ENCODE data around the gene NAGK. TPM values are rescaled to one million over a fixed set of nuclear protein-coding genes. Genes with fewer than 3 reads are reported as not detected.
"Not testable (repeated sequence)": the region's sequence is repeated elsewhere in the genome, so short reads cannot be mapped to it uniquely, and the experiment has no call there.

Gene NAGK
- 10 to 100 TPM; 54.6 to 78.4 TPM for total RNA-seq

DNA sequence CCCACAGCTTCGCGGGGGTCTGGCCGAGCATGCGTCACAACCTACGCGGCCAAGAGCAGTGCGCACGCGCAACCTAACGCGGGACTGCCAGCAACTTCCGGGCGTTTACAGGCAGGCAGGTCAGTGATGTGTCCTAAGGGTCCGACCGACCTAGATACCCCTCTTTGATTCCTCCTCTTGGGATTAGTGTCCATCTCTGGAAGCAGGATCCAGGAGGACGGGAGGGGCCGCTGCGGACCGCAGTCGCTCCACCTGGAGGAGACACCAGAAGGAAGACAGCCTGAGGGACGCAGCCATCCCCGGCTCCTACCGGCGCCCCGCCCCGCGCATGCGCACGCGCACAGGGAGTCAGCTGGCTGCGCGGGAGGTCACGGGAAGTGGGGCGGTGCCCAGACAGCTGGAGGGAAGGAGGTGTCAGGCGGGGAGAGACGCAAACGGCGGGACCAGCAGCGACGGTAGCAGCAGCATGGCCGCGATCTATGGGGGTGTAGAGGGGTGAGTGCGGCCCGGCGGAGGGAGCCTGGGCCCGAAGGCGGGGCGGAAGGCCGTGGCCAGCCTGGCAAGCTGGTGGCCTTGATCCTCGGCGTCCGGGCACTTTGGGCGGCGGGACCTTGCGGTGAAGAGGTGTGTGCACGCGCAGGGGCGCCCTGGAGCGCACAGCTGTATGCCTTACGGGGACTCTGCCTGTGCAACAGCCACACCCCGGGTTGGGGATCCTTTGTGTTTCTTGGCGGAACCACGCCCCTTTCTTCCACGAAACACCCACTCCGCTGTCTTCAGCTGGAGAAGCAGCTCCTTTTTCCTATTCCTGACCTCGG lies at the start of gene NAGK:
Gene NAGK, plus strand, starts transcription at position 431 of the 818 bp plus-strand sequence. Its CDS starts 36 bp downstream, at position 467.
- Mint-ChIP-seq H3K4me1 (peaks cover 49% of the 10 kb centered on the region), H3K9me3 (ENCODE audit: low read depth) (no peaks in the 10 kb centered on the region), H3K27me3 (peaks cover 2% of the 10 kb centered on the region), H3K27ac (peak within 1 kb of the TSS; percentile 95), H3K4me3 (peak within 1 kb of the TSS; percentile 98), H3K36me3 (peaks cover 4% of the 10 kb centered on the region)
- DNase-seq (peak; percentile 98), ATAC-seq (peak; percentile 92)
- CTCF ChIA-PET, result interaction anchor here (0.8 to 2.1 kb wide), 15 partner anchors 9 to 159 kb away, joined by 3 to 8 read pairs (median 3); partner anchors contain the start of genes MPHOSPH10 and PAIP2B

DNA sequence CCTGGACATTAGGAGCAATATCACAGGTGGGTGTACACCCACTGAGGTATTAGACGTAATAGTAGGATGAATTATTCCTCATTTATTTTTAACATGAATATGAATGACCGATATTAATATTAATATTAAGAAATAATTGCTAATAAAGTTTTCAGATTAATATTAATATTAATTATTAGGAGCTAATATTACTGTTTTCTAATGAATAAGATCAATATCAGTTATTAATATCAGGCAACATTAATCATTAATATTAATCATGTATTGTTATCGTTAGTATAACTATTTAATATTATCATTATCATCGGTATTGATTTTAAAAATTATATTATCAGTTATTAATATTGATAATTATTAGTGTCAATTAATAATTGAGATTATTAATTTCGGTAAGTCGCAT lies 48.5 kb upstream of the NAGK start:
- H3K36me3 Mint-ChIP-seq; H3K4me3 Mint-ChIP-seq; ATAC-seq; H3K27me3 Mint-ChIP-seq; H3K9me3 Mint-ChIP-seq (ENCODE audit: low read depth); DNase-seq; H3K27ac Mint-ChIP-seq: not testable (repeated sequence)
- peaks cover 11% of the 10 kb centered on the region for H3K4me1 Mint-ChIP-seq
- CTCF ChIA-PET, result interaction anchor here (0.7 to 1.6 kb wide), 2 partner anchors 17 to 19 kb away, joined by 4 to 6 read pairs; no protein-coding TSS in a partner anchor

DNA sequence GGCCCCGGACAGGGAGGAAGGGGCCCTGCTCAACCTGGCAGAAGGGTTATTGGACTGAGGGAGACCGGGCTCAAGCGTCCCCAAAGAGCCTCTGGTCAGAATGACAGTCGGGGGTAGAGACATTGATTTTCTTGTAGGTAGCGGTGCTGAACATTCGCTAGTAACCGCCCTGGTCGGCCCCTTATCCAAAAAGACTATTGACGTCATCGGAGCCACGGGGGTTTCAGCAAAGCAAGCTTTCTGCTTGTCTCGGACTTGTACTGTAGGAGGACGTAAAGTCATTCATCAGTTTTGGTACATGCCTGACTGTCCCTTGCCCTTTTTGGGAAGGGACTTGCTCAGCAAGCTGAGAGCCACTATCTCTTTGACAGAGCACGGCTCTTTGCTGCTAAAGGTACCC lies 47.1 kb upstream of the NAGK start:
- H3K36me3 Mint-ChIP-seq; H3K27me3 Mint-ChIP-seq; ATAC-seq; H3K9me3 Mint-ChIP-seq (ENCODE audit: low read depth); H3K4me3 Mint-ChIP-seq; DNase-seq; H3K27ac Mint-ChIP-seq: not testable (repeated sequence)
- peaks cover 11% of the 10 kb centered on the region for H3K4me1 Mint-ChIP-seq
- CTCF ChIA-PET, result interaction anchor here (1.6 kb wide), 1 partner anchor 19 kb away, joined by 4 read pairs; no protein-coding TSS in a partner anchor

DNA sequence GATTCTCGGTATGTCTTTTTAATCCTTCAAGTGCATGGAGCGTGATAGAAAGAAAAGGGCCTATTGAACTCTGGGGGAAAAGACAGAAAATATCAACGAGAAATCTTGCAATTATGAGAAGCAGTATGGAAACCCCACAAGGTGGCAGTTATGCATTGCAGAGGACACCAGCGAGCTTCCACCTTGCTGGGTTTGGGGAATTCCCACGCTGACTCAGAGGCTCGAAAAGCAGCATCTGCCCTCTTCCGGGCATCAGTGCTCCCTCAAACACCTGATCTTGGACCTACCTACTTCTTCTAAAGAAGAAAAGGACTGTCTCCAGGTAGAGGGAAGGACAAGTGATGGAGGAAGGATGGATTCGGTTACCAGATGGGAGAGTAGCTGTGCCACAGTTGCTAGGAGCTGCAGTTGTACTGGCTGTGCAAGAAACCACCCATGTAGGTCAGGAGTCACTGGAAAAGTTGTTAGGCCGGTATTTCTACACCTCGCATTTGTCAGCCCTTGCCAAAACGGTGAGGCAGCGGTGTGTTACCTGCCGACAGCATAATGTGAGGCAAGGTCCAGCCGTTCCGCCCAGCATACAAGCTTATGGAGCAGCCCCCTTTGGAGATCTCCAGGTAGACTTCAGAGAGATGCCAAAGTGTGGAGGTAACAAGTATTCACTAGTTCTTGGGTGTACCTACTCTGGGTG lies 44.8 kb upstream of the NAGK start:
- H3K4me1 Mint-ChIP-seq, result peaks cover 11% of the 10 kb centered on the region
- CTCF ChIA-PET, result interaction anchor here (1.2 to 1.4 kb wide), 4 partner anchors 22 to 131 kb away, joined by 3 to 5 read pairs (median 4); no protein-coding TSS in a partner anchor
- not testable (repeated sequence) for H3K36me3 Mint-ChIP-seq; H3K27ac Mint-ChIP-seq; H3K4me3 Mint-ChIP-seq; H3K27me3 Mint-ChIP-seq; ATAC-seq; H3K9me3 Mint-ChIP-seq (ENCODE audit: low read depth)
- DNase-seq, result peak; percentile 73

DNA sequence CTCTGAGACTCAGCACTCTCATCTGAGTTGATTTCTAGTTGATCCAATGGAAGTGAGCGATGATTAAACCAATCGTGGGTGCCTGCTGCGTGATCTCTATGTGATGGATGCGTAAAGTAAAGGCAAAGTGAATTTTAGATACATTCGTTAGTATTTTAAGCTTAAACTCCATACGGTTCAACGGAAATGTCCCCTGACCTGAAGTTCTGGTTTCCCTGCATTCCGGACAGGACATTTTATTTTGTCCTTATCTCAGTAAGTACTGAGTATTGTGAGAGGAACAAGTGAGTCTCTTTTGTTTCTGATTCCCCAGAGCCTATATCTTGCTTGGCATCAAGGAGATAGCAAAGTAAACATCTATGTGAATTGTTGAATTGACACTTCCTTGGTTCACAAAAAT lies 32.2 kb upstream of the NAGK start:
- CTCF ChIA-PET; ATAC-seq; H3K36me3 Mint-ChIP-seq; H3K27ac Mint-ChIP-seq; DNase-seq; H3K4me1 Mint-ChIP-seq; H3K4me3 Mint-ChIP-seq; H3K9me3 Mint-ChIP-seq (ENCODE audit: low read depth): not testable (repeated sequence)
- H3K27me3 Mint-ChIP-seq, result peaks cover 38% of the 10 kb centered on the region

DNA sequence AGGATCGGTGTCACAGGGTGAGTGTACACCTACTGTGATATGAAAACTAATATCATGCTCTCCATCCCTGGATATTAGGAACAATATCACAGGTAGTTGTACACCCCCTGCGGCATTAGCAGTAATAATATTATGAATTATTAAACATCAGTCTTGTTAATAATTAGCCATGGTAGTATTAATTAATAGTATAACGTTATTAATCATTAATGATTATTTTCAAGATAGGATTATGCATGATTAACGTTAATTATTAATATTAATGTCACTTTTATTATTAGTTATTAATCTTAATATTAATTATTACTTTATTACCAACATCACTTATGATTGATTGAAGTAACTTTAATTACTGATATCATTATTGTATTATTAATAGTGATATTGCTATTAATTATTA lies 26.2 kb upstream of the NAGK start:
- CTCF ChIA-PET, result no interaction called here
- H3K27ac Mint-ChIP-seq, result no peak overlapping the region
- H3K4me3 Mint-ChIP-seq, result no peak overlapping the region
- H3K9me3 Mint-ChIP-seq (ENCODE audit: low read depth), result no peaks in the 10 kb centered on the region
- H3K27me3 Mint-ChIP-seq, result peaks cover 12% of the 10 kb centered on the region
- DNase-seq, result no peak
- no peaks in the 10 kb centered on the region for H3K36me3 Mint-ChIP-seq
- ATAC-seq, result no peak
- H3K4me1 Mint-ChIP-seq, result no peaks in the 10 kb centered on the region

DNA sequence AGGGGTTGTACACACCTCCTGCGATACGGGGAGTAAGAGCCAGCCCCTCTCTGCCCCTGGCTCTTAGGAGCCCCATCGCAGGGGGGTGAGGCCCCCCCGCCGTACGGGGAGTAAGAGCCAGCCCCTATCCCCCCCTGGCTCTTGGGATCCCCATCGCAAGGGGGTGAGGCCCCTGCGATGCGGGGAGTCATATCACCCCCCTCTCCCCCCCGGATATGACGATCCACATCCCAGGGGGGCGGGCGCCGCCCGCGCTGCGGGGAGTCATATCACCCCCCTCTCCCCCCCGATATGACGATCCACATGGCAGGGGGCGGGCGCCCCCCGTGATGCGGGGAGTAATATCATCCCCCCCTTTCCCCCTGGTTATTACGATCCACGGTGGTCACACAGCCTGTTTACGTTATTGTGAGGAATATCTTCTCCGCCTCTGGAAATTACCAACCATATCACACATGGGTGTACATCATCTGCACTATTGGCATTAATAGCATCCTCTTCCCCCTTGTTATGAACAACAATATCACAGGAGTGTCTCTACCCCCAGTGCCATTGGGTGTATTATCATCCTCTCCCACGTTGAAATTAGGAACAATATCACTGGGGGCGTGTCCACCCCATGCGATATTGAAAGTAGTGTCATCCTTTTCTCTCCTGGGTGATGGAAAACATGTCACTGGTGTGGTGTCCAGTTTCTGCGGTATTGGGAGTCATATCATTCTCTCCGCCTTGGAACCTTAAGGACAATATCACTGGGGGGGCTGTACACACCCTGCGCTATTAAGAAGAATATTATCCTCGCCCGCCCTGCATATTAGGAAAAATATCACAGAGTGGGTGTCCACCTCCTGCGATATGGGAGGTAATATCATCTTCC lies 24.7 kb upstream of the NAGK start:
- H3K27ac Mint-ChIP-seq, result no peak overlapping the region
- H3K4me3 Mint-ChIP-seq, result no peak overlapping the region
- DNase-seq (no peak), ATAC-seq (peak; percentile 20)
- H3K36me3 Mint-ChIP-seq, result no peaks in the 10 kb centered on the region
- CTCF ChIA-PET, result no interaction called here
- no peaks in the 10 kb centered on the region for H3K4me1 Mint-ChIP-seq
- H3K9me3 Mint-ChIP-seq (ENCODE audit: low read depth), result no peaks in the 10 kb centered on the region
- no peaks in the 10 kb centered on the region for H3K27me3 Mint-ChIP-seq

DNA sequence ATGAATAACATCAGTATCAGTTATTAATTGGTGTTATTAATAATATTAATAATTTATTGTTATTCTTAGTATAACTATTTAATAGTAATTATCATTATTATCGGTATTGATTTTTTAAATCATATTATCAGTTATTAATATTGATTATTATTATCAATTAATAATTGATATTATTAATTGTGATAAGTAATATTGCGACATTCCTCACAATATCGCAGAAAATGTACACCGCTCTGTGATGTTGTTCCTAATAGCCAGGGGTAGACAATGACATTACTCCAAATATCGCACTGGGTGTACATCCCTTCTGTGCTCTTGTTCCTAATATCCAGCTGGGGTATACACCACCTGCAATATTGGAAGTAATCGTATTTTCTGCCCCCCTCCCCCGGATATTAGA lies 23.3 kb upstream of the NAGK start:
- H3K4me3 Mint-ChIP-seq, result no peak overlapping the region
- no peak overlapping the region for H3K27ac Mint-ChIP-seq
- no peaks in the 10 kb centered on the region for H3K4me1 Mint-ChIP-seq
- ATAC-seq (no peak), DNase-seq (no peak)
- CTCF ChIA-PET, result interaction anchor here (1.3 kb wide), 1 partner anchor 58 kb away, joined by 3 read pairs; no protein-coding TSS in a partner anchor
- H3K9me3 Mint-ChIP-seq (ENCODE audit: low read depth), result no peaks in the 10 kb centered on the region
- H3K36me3 Mint-ChIP-seq, result no peaks in the 10 kb centered on the region
- no peaks in the 10 kb centered on the region for H3K27me3 Mint-ChIP-seq

DNA sequence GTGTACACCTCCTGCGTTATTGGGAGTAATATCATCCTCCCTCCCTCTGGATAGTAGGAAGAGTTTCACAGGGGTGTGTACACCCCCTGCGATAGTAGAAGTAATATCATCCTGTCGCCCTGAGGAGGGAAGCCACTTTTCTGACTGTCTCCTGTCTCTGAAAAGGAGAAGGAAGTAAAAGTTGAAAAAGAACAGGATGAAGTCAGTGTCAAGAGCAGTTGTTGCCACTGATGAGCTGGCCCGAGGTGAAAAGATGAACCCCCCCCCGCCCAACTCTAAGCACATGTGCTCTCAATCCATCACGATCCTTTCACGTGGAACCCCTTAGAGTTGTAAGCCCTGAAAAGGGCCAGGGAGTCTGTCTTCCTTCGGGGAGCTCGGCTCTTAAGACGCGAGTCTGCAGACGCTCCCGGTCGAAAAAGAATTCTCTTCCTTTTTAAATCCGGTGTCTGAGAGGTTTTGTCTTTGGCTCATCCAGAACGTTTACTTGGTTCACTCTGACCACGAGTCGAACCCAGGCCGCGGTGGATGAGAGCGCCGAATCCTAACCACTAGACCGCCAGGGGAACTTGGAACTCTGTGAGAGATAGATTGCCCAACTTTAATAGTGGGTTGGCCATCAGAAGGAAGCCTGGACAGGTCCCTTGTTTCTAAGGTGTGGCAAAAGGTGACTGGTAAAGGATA lies 22.4 kb upstream of the NAGK start:
- H3K36me3 Mint-ChIP-seq, result no peaks in the 10 kb centered on the region
- H3K4me1 Mint-ChIP-seq, result no peaks in the 10 kb centered on the region
- no peaks in the 10 kb centered on the region for H3K9me3 Mint-ChIP-seq (ENCODE audit: low read depth)
- CTCF ChIA-PET, result interaction anchor here (1.3 kb wide), 1 partner anchor 58 kb away, joined by 3 read pairs; no protein-coding TSS in a partner anchor
- H3K27ac Mint-ChIP-seq, result no peak overlapping the region
- no peaks in the 10 kb centered on the region for H3K27me3 Mint-ChIP-seq
- no peak for ATAC-seq
- no peak for DNase-seq
- H3K4me3 Mint-ChIP-seq, result no peak overlapping the region

DNA sequence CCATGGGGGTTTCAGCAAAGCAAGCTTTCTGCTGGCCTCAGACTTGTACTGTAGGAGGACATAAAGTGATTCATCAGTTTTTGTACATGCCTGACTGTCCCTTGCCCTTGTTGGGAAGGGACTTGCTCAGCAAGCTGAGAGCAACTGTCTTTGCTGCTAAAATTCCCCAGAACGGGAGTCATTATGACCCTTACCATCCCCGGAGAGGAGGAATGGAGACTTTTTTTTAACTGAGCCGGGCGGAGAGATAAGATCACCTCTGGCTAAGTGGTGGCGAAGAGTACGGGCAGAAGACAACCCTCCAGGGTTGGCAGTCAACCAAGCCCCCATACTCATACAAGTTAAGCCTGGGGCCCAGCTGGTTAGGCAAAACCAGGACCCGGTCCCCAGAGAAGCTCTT lies 20.4 kb upstream of the NAGK start:
- CTCF ChIA-PET, result no interaction called here

DNA sequence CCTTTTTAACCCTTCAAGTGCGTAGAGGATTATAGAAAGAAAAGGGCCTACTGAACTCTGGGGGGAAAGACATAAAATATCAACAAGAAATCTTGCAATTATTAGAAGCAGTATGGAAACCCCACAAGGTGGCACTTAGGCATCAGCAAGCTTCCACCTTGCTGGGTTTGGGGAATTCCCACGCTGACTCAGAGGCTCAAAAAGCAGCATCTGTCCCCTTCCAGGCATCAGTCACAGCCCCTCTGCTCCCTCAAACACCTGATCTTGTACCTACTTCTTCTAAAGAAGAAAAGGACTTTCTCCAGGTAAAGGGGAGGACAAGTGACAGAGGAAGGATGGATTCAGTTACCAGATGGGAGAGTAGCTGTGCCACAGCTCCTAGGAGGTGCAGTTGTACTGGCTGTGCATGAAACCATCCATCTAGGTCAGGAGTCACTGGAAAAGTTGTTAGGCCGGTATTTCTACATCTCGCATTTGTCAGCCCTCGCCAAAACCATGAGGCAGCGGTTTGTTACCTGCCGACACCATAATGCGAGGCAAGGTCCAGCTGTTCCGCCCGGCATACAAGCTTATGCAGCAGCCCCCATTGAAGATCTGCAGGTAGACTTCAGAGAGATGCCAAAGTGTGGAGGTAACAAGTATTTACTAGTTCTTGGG lies 18.6 kb upstream of the NAGK start:
- DNase-seq, result peak; percentile 52
- H3K27me3 Mint-ChIP-seq; H3K4me1 Mint-ChIP-seq; H3K9me3 Mint-ChIP-seq (ENCODE audit: low read depth); H3K4me3 Mint-ChIP-seq; H3K27ac Mint-ChIP-seq; ATAC-seq; H3K36me3 Mint-ChIP-seq: not testable (repeated sequence)
- CTCF ChIA-PET, result interaction anchor here (0.7 to 0.9 kb wide), 3 partner anchors 65 to 107 kb away, joined by 3 read pairs; no protein-coding TSS in a partner anchor

More for the DNA sequence above, 20.4 kb upstream of the NAGK start:
- Mint-ChIP-seq H3K4me1 (no peaks in the 10 kb centered on the region), H3K27me3 (no peaks in the 10 kb centered on the region), H3K9me3 (ENCODE audit: low read depth) (no peaks in the 10 kb centered on the region), H3K4me3 (no peak overlapping the region), H3K36me3 (no peaks in the 10 kb centered on the region), H3K27ac (no peak overlapping the region)
- ATAC-seq (no peak), DNase-seq (no peak)

DNA sequence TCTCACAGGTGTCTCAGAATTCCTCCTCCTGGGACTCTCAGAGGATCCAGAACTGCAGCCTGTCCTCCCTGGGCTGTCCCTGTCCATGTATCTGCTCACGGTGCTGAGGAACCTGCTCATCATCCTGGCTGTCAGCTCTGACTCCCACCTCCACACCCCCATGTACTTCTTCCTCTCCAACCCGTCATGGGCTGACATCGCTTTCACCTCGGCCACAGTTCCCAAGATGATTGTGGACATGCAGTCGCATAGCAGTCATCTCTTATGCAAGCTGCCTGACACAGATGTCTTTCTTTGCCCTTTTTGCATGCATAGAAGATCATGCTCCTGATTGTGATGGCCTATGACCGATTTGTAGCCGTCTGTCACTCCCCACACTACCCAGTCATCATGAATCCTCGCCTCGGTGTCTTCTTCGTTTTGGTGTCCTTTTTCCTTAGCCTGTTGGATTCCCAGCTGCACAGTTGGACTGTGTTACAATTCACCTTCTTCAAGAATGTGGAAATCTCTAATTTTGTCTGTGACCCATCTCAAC lies 13.2 kb upstream of the NAGK start:
- H3K36me3 Mint-ChIP-seq; H3K9me3 Mint-ChIP-seq (ENCODE audit: low read depth); DNase-seq; H3K27me3 Mint-ChIP-seq; H3K4me1 Mint-ChIP-seq; H3K4me3 Mint-ChIP-seq; H3K27ac Mint-ChIP-seq; ATAC-seq; CTCF ChIA-PET: not testable (repeated sequence)

Measured in activated CD8-positive, alpha-beta memory T cell treated with anti-CD3 and anti-CD28 coated beads, Interleukin-2, amount 10 ng/mL, durations not matched to agents 7 days and 5 days (primary cell).